Suprapubic skin (tissue), 4 donors: ENCODE results near the gene SPATS2L. TPM values are rescaled to one million over a fixed set of nuclear protein-coding genes. Genes with fewer than 3 reads are reported as not detected.

Experiments used
- DNase-seq, 2 donors: peaks; one replicate each; pipeline ENCODE4 v3.0.0-alpha.2; 2019; ENCODE audit warnings: low spot score in 2 of 2
- H3K27ac ChIP-seq: fragments of 200-600 bp; sonication (generic); one replicate; pipeline ENCODE4 v1.5.1; 2019
- H3K27me3 ChIP-seq: fragments of 200-600 bp; sonication (generic); one replicate; pipeline ENCODE4 v1.5.1; 2019
- H3K36me3 ChIP-seq: fragments of 200-600 bp; sonication (generic); one replicate; pipeline ENCODE4 v1.5.1; 2019
- H3K4me1 ChIP-seq: fragments of 200-600 bp; sonication (generic); one replicate; pipeline ENCODE4 v1.5.1; 2019
- H3K4me3 ChIP-seq: fragments of 200-600 bp; sonication (generic); one replicate; pipeline ENCODE4 v1.5.1; 2019; ENCODE audit warnings: mild to moderate bottlenecking
- H3K9me3 ChIP-seq: fragments of 200-600 bp; sonication (generic); one replicate; pipeline ENCODE4 v1.5.1; 2019
- EP300 ChIP-seq: sonication (generic); formaldehyde crosslinking; IDR thresholded peaks from one replicate; pipeline ENCODE4 v1.6.1; 2017; ENCODE audit warnings: antibody characterized with exemption
- POLR2A ChIP-seq, 2 donors: fragments of 450-650 bp; IDR thresholded peaks; one replicate each; pipeline ENCODE4 v1.6.1; 2017; ENCODE audit warnings: antibody characterized with exemption in 2 of 2, mild to moderate bottlenecking in 2 of 2, moderate library complexity in 2 of 2
- POLR2AphosphoS5 ChIP-seq, 3 donors: sonication (generic); formaldehyde crosslinking; IDR thresholded peaks; one replicate each; pipeline ENCODE4 v1.6.1; 2017; ENCODE audit warnings: antibody characterized with exemption in 3 of 3
- WGBS: methylation state at CpG from one replicate; pipeline ENCODE4 v1.1.5; 2018; 5-methylcytosine and 5-hydroxymethylcytosine counted together
- total RNA-seq, 4 donors: library from RNA; depleted of rRNA; stranded (reverse); fragments of >200 nt; gene quantifications; one replicate each; pipeline ENCODE4 v1.1.0, GENCODE V29; 2016
- TF ChIP-seq, protein P1 (sequence below), 2 donors: fragments of 200-600 bp in 1 of 2; fragments of 450-650 bp in 1 of 2; sonication (generic) in 1 of 2; IDR thresholded peaks; one replicate each; pipeline ENCODE4 v1.5.1; 2016 to 2019; ENCODE audit warnings: antibody characterized with exemption in 2 of 2, mild to moderate bottlenecking in 1 of 2, moderate library complexity in 1 of 2

Gene SPATS2L
- total RNA-seq, 4 donors from 2014 or later: 39.9 to 104 (median 57.7) TPM

DNA sequence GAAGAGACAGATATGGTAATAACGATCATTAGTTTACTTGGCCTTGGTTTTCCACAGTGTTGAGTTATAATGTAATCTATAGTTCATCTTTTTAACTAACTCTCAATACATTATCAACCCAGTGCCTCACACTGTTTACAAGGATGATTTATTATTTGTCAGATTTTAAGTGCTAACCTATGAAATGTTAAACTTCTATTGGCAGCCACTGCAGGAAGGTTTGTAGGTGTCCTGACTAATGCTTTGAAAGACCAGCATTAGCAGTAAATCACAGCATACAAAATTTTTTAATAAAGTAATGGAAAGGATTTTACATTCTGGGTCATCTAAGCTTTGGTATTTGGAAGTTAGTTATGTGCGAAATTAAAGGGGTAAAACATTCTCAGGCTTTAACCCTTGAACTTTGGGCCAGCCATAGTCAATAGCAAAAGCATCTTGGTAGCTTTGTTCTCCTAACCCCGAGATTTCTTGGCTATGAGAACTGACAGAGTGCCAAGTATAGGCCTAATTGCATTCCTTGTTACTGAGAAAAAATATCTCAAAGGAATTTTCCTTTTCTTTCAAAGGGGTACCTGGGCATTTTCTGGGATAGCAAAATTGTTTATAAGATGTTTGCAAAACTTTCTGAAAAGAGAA, 30.6 kb downstream of the SPATS2L start:
- TF ChIP-seq, protein P1, sequence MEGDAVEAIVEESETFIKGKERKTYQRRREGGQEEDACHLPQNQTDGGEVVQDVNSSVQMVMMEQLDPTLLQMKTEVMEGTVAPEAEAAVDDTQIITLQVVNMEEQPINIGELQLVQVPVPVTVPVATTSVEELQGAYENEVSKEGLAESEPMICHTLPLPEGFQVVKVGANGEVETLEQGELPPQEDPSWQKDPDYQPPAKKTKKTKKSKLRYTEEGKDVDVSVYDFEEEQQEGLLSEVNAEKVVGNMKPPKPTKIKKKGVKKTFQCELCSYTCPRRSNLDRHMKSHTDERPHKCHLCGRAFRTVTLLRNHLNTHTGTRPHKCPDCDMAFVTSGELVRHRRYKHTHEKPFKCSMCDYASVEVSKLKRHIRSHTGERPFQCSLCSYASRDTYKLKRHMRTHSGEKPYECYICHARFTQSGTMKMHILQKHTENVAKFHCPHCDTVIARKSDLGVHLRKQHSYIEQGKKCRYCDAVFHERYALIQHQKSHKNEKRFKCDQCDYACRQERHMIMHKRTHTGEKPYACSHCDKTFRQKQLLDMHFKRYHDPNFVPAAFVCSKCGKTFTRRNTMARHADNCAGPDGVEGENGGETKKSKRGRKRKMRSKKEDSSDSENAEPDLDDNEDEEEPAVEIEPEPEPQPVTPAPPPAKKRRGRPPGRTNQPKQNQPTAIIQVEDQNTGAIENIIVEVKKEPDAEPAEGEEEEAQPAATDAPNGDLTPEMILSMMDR (IDR thresholded peaks at IDR 0.05): no peak
- TF ChIP-seq POLR2A (IDR thresholded peaks at IDR 0.05): no peak
- no peak for TF ChIP-seq EP300
- TF ChIP-seq POLR2AphosphoS5 (IDR thresholded peaks at IDR 0.05): no peak
- Histone ChIP-seq H3K4me3 (no peak overlapping the region), H3K36me3 (no peaks in the 10 kb centered on the region), H3K4me1 (peaks cover 26% of the 10 kb centered on the region), H3K27ac (no peak overlapping the region), H3K27me3 (no peaks in the 10 kb centered on the region), H3K9me3 (no peaks in the 10 kb centered on the region)
- DNase-seq: no peak
- 41% methylated on average over 3 of the region's 3 CpGs for WGBS

DNA sequence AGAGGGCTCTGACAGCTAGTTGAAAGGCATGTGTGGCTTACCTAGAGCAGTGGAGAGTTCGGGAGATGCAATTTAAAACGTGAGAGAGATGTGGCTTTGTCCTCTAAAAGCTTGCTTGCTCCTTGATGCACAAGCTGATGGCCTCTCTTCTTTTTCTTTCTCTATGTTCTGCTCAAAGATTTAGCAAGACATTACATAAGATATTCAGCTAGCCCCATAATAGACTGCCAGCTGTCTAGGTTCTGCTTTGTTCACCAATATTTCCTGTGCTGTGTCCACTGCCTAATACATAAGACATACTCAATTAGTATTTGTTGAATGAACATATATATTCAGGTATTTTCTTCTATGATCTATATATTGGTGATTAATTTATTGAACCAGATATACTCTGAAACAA, 31.1 kb downstream of the SPATS2L start:
- Histone ChIP-seq H3K36me3 (no peaks in the 10 kb centered on the region), H3K4me3 (no peak overlapping the region), H3K27me3 (no peaks in the 10 kb centered on the region), H3K4me1 (peaks cover 26% of the 10 kb centered on the region), H3K9me3 (no peaks in the 10 kb centered on the region), H3K27ac (no peak overlapping the region)
- WGBS: 65% methylated on average over 2 of the region's 2 CpGs
- TF ChIP-seq EP300 (no peak), POLR2AphosphoS5 (IDR thresholded peaks at IDR 0.05) (no peak), POLR2A (IDR thresholded peaks at IDR 0.05) (no peak)
- TF ChIP-seq, protein P1 (IDR thresholded peaks at IDR 0.05): no peak
- DNase-seq: no peak

DNA sequence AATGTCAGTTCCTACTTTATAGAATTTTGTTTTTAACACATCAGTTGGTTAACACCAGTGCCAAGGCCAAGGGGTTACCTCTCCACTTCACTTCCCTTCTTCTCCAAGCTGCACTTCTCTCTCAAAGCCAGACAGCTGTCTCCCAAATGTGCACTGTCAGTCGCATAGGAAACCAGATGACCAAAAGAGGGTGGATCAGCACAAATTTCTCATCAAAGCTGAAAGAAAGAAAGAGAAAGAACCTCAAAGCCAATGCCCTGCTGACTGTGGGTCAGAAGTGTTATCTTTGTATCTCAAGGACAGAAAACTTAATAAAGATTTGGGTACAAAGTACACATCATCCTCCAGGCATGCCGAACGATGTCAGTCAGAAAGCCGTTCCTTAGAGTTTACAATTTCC, 32.2 kb downstream of the SPATS2L start:
- no peak for TF ChIP-seq POLR2A (IDR thresholded peaks at IDR 0.05)
- TF ChIP-seq, protein P1 (IDR thresholded peaks at IDR 0.05): no peak
- no peak for TF ChIP-seq POLR2AphosphoS5 (IDR thresholded peaks at IDR 0.05)
- no peak for TF ChIP-seq EP300
- DNase-seq: no peak
- 60% methylated on average over 4 of the region's 4 CpGs for WGBS
- Histone ChIP-seq H3K36me3 (no peaks in the 10 kb centered on the region), H3K4me1 (peaks cover 26% of the 10 kb centered on the region), H3K27ac (peak overlapping the region; percentile 14), H3K27me3 (no peaks in the 10 kb centered on the region), H3K4me3 (no peak overlapping the region), H3K9me3 (no peaks in the 10 kb centered on the region)

DNA sequence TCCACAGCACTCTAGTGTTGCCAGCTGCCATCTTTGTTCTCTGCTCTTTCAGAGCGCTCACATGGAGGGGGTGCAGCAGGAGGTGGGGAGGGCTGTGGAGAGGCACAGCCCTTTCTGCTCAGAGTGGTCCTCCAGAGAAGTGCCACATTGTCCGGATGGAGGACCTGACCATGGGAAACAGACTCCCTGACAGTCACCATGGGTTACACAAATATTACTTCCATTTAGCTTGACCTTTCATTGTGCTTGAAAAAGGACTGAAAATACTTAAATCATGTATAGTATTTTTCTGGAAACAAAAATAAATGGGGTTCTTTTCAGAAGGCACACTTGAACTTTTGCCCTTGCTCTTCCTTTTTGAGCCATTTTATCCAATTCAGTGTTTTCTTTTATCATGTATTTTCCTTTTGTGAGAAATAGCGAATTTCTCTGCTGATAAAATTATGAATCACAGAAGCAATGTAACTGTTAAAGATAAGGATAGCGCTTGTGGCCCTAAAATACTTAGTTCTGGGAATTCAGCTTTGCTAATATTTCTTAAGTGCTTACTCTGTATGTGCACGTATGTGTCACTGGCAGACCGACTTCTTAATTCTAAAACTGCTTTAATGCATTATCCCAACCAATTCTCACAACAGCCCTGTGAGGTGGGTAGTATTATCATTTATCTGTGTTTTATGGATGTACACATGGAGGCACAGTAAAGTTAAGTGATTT, 34.2 kb downstream of the SPATS2L start:
- no peak for TF ChIP-seq POLR2A (IDR thresholded peaks at IDR 0.05)
- no peak for TF ChIP-seq EP300
- WGBS: 92% methylated on average over 6 of the region's 6 CpGs
- Histone ChIP-seq H3K36me3 (no peaks in the 10 kb centered on the region), H3K27ac (no peak overlapping the region), H3K27me3 (no peaks in the 10 kb centered on the region), H3K9me3 (no peaks in the 10 kb centered on the region), H3K4me1 (peaks cover 25% of the 10 kb centered on the region), H3K4me3 (no peak overlapping the region)
- DNase-seq: no peak

DNA sequence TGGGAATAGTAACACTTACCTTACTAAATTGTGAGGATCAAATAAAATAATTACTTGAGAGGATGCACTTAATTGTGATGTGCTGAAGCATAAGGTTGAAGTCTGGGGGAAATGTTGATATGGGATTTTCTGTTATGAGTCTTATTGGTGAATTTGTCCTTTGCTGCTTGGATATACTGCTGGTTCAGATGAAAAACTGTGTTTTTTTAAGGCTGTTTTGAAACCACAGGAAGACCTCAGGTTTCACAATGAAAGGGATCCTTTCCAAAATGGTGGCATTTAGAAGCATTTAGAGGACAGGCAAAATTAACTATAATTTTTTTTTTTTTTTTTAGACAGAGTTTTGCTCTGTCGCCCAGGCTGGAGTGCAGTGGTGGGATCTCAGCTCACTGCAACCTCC, 34.9 kb downstream of the SPATS2L start:
- TF ChIP-seq POLR2A (IDR thresholded peaks at IDR 0.05) (no peak), POLR2AphosphoS5 (IDR thresholded peaks at IDR 0.05) (no peak), EP300 (no peak)
- TF ChIP-seq, protein P1 (IDR thresholded peaks at IDR 0.05): no peak
- Histone ChIP-seq H3K4me1 (peaks cover 26% of the 10 kb centered on the region), H3K9me3 (no peaks in the 10 kb centered on the region), H3K4me3 (no peak overlapping the region), H3K27ac (no peak overlapping the region), H3K27me3 (no peaks in the 10 kb centered on the region), H3K36me3 (no peaks in the 10 kb centered on the region)
- DNase-seq: no peak
- 100% methylated on average over 1 of the region's 1 CpG for WGBS
